Esophagus squamous epithelium (tissue), 5 donors: ENCODE data around the gene COPS7B. TPM values are rescaled to one million over a fixed set of nuclear protein-coding genes. Genes with fewer than 3 reads are reported as not detected.

Experiments used
- DNase-seq: peaks from one replicate; lab custom pipeline; 2025; lab: John Stamatoyannopoulos, UW
- H3K27ac ChIP-seq, 4 donors: fragments of 200-600 bp; sonication (generic); one replicate each; pipeline ENCODE4 v1.5.1; 2016 to 2019; ENCODE audit warnings: mild to moderate bottlenecking in 1 of 4
- H3K27me3 ChIP-seq, 4 donors: fragments of 200-600 bp; sonication (generic); 1 replicate in 3 of 4; 2 replicates in 1 of 4; pipeline versions ENCODE4 v1.5.1 to v1.6.0; 2017 to 2021; ENCODE audit warnings: antibody characterized with exemption in 1 of 4
- H3K36me3 ChIP-seq, 3 donors: fragments of 200-600 bp; sonication (generic); one replicate each; pipeline ENCODE4 v1.5.1; 2016 to 2019
- H3K4me1 ChIP-seq, 3 donors: fragments of 200-600 bp; sonication (generic); one replicate each; pipeline ENCODE4 v1.5.1; 2017 to 2019
- H3K4me3 ChIP-seq, 4 donors: fragments of 200-600 bp; sonication (generic); 1 replicate in 3 of 4; 2 replicates in 1 of 4; pipeline ENCODE4 v1.5.1; 2016 to 2019; ENCODE audit warnings: mild to moderate bottlenecking in 2 of 4, moderate library complexity in 1 of 4
- H3K9me3 ChIP-seq, 3 donors: fragments of 200-600 bp; sonication (generic); one replicate each; pipeline ENCODE4 v1.5.1; 2016 to 2019
- CTCF ChIP-seq, 6 experiments: fragments of 450-650 bp in 4 of 6; fragments of 200-600 bp in 2 of 6; sonication (generic) in 2 of 6; IDR thresholded peaks; one replicate each; pipeline ENCODE4 v1.5.1; 2016 to 2019; ENCODE audit warnings: antibody characterized with exemption in 6 of 6, mild to moderate bottlenecking in 4 of 6, moderate library complexity in 4 of 6
- POLR2A ChIP-seq, 4 donors: fragments of 450-650 bp; IDR thresholded peaks; one replicate each; pipeline ENCODE4 v1.6.1; 2017; ENCODE audit warnings: antibody characterized with exemption in 4 of 4, mild to moderate bottlenecking in 4 of 4, moderate library complexity in 3 of 4
- WGBS, 2 donors: methylation state at CpG; one replicate each; pipeline ENCODE4 v1.1.5; 2018; 5-methylcytosine and 5-hydroxymethylcytosine counted together
- intact Hi-C: fragments of 100-400 bp; cut with DNase I; formaldehyde crosslinking; loops from one replicate; pipeline ENCODE4 v1.15.0; 2022
- total RNA-seq, 4 donors: library from RNA; depleted of rRNA; stranded (reverse); fragments of >200 nt; gene quantifications; one replicate each; pipeline ENCODE4 v1.1.0, GENCODE V29; 2016
- donor health status: DM: yes; HTN: yes; CAD: no.

The COPS7B gene
- total RNA-seq, 4 donors from 2014 or later = 10.7 to 23.2 (median 22.1) TPM

- no peaks in the 10 kb centered on the region for H3K4me1 ChIP-seq
- H3K36me3 ChIP-seq = no peaks in the 10 kb centered on the region
- no peak for DNase-seq
- no peaks in the 10 kb centered on the region for H3K27me3 ChIP-seq
- intact Hi-C loops = no loop called here
- H3K4me3 ChIP-seq = no peak overlapping the region
- no peaks in the 10 kb centered on the region for H3K9me3 ChIP-seq
- TF ChIP-seq CTCF (IDR thresholded peaks at IDR 0.05) (no peak), POLR2A (IDR thresholded peaks at IDR 0.05) (no peak)
- 84 to 85% methylated on average over 4 of the region's 4 CpGs for WGBS, 2 donors
- no peak overlapping the region for H3K27ac ChIP-seq
These were observed 35.0 kb upstream of the COPS7B start for GRCh38 chr2:231751042-231751815.

- H3K4me3 ChIP-seq = no peak overlapping the region
- intact Hi-C loops = no loop called here
- no peak overlapping the region for H3K27ac ChIP-seq
- H3K9me3 ChIP-seq = no peaks in the 10 kb centered on the region
- no peaks in the 10 kb centered on the region for H3K4me1 ChIP-seq
- TF ChIP-seq CTCF (IDR thresholded peaks at IDR 0.05) = no peak
- TF ChIP-seq POLR2A (IDR thresholded peaks at IDR 0.05) = no peak
- WGBS, 2 donors = 86 to 87% methylated on average over 2 of the region's 2 CpGs
- no peak for DNase-seq
- H3K27me3 ChIP-seq = no peaks in the 10 kb centered on the region
- no peaks in the 10 kb centered on the region for H3K36me3 ChIP-seq
These were observed 34.2 kb upstream of the COPS7B start for GRCh38 chr2:231752061-231752460.

- no peak for DNase-seq
- Histone ChIP-seq H3K4me3 (no peak overlapping the region), H3K4me1 (no peaks in the 10 kb centered on the region), H3K9me3 (no peaks in the 10 kb centered on the region), H3K36me3 (no peaks in the 10 kb centered on the region), H3K27me3 (no peaks in the 10 kb centered on the region), H3K27ac (no peak overlapping the region)
- WGBS, 2 donors = 88 to 97% methylated on average over 2 of the region's 2 CpGs
- intact Hi-C loops = no loop called here
- TF ChIP-seq POLR2A (IDR thresholded peaks at IDR 0.05) (no peak), CTCF (IDR thresholded peaks at IDR 0.05) (no peak)
These were observed 24.5 kb upstream of the COPS7B start for GRCh38 chr2:231761735-231762134.

GRCh38 chr2:231764124-231764523 lies 22.1 kb upstream of the COPS7B start:
- H3K4me3 ChIP-seq = no peak overlapping the region
- H3K9me3 ChIP-seq = no peaks in the 10 kb centered on the region
- no peaks in the 10 kb centered on the region for H3K4me1 ChIP-seq
- no peaks in the 10 kb centered on the region for H3K27me3 ChIP-seq
- H3K36me3 ChIP-seq = no peaks in the 10 kb centered on the region
- no peak for DNase-seq
- TF ChIP-seq POLR2A (IDR thresholded peaks at IDR 0.05) = no peak
- TF ChIP-seq CTCF (IDR thresholded peaks at IDR 0.05) = no peak
- H3K27ac ChIP-seq = no peak overlapping the region
- intact Hi-C loops = no loop called here

- Histone ChIP-seq H3K27me3 (no peaks in the 10 kb centered on the region), H3K4me1 (no peaks in the 10 kb centered on the region), H3K27ac (no peak overlapping the region), H3K36me3 (no peaks in the 10 kb centered on the region), H3K4me3 (no peak overlapping the region), H3K9me3 (no peaks in the 10 kb centered on the region)
- 92 to 94% methylated on average over 2 to 4 of the region's 4 CpGs for WGBS, 2 donors
- TF ChIP-seq CTCF (IDR thresholded peaks at IDR 0.05) (no peak), POLR2A (IDR thresholded peaks at IDR 0.05) (no peak)
- intact Hi-C loops = no loop called here
- no peak for DNase-seq
These were observed 21.5 kb upstream of the COPS7B start for GRCh38 chr2:231764760-231765159.
